H1 (cell line): ENCODE results near the gene ELFN1. TPM values are rescaled to one million over a fixed set of nuclear protein-coding genes. Genes with fewer than 3 reads are reported as not detected.

Experiments
- CTCF ChIA-PET: fragments of 300-600 bp; sonication (Branson Sonifier 250); formaldehyde crosslinking; loops from one replicate; lab custom pipeline; 2021; ENCODE audit not compliant: partially characterized antibody; lab: Charles Lee
- POLR2A ChIA-PET: fragments of 300-600 bp; sonication (Branson Sonifier 250); formaldehyde crosslinking; loops from one replicate; lab custom pipeline; 2021; ENCODE audit warnings: inconsistent platforms; ENCODE audit not compliant: partially characterized antibody; lab: Charles Lee
- DNase-seq, 2 experiments: peaks; one replicate each; pipeline versions ENCODE4 v3.0.0 to v3.0.0-alpha.2; 2010 to 2022; ENCODE audit warnings: low spot score in 2 of 2, low read depth in 1 of 2, mixed read lengths in 1 of 2
- FAIRE-seq: peaks from 2 replicates; lab custom pipeline; 2011; peaks lifted over from hg19 to GRCh38; lab: Jason Lieb, UNC
- H2AFZ ChIP-seq: 2 replicates; pipeline ENCODE4 v1.8.1; 2012; ENCODE audit warnings: low read length, inconsistent platforms
- H2AK5ac ChIP-seq: 2 replicates; pipeline ENCODE4 v1.6.1; 2013; ENCODE audit warnings: low read depth, low read length
- H2BK120ac ChIP-seq: replicated peaks from 2 replicates; pipeline ENCODE3; 2013; ENCODE audit warnings: low read depth, low read length, inconsistent platforms
- H2BK12ac ChIP-seq: 2 replicates; pipeline ENCODE4 v1.6.1; 2013; ENCODE audit warnings: low read depth, low read length
- H2BK15ac ChIP-seq: 2 replicates; pipeline ENCODE4 v1.6.1; 2013; ENCODE audit warnings: low read length
- H2BK20ac ChIP-seq: 2 replicates; pipeline ENCODE4 v1.6.1; 2013; ENCODE audit warnings: low read length
- H2BK5ac ChIP-seq: 2 replicates; pipeline ENCODE4 v1.6.1; 2013; ENCODE audit warnings: low read depth, low read length
- H3K14ac ChIP-seq: 2 replicates; pipeline ENCODE4 v1.6.1; 2013; ENCODE audit warnings: inconsistent platforms; ENCODE audit not compliant: insufficient read length
- H3K18ac ChIP-seq: 2 replicates; pipeline ENCODE4 v1.6.1; 2013; ENCODE audit warnings: low read length; ENCODE audit errors: extremely low read depth
- H3K23ac ChIP-seq: 2 replicates; pipeline ENCODE4 v1.6.1; 2013; ENCODE audit warnings: inconsistent platforms; ENCODE audit not compliant: insufficient read length
- H3K23me2 ChIP-seq: 2 replicates; pipeline ENCODE4 v1.6.1; 2013; ENCODE audit warnings: low read depth, low read length
- H3K27ac ChIP-seq: 2 replicates; pipeline ENCODE4 v1.6.1; 2011; ENCODE audit warnings: low read depth, low read length, inconsistent platforms
- H3K27me3 ChIP-seq, 4 experiments: replicated peaks in 1 of 4; 1 replicate in 1 of 4; 2 replicates in 3 of 4; pipeline versions ENCODE4 v1.6.1 to v1.8.1; 2011 to 2013; ENCODE audit warnings: low read length in 3 of 4, mild to moderate bottlenecking in 3 of 4, inconsistent platforms in 2 of 4, mixed read lengths in 2 of 4, moderate library complexity in 1 of 4; ENCODE audit not compliant: control insufficient read depth in 3 of 4, insufficient read depth in 3 of 4; ENCODE audit errors: extremely low read depth in 1 of 4
- H3K36me3 ChIP-seq, 4 experiments: 2 replicates each; pipeline versions ENCODE4 v1.6.1 to v1.8.1; 2011 to 2013; ENCODE audit warnings: mild to moderate bottlenecking in 4 of 4, low read length in 3 of 4, moderate library complexity in 2 of 4, control low read depth in 1 of 4, inconsistent platforms in 1 of 4; ENCODE audit not compliant: insufficient read depth in 4 of 4, control insufficient read depth in 2 of 4
- H3K4ac ChIP-seq: replicated peaks from 2 replicates; pipeline ENCODE3; 2013; ENCODE audit warnings: low read length, low read depth, mixed read lengths, inconsistent platforms; ENCODE audit not compliant: insufficient read length
- H3K4me1 ChIP-seq, 4 experiments: replicated peaks in 1 of 4; 1 replicate in 1 of 4; 2 replicates in 3 of 4; pipeline versions ENCODE4 v1.6.1 to v1.8.1; 2011 to 2013; ENCODE audit warnings: low read length in 3 of 4, inconsistent platforms in 2 of 4, mixed read lengths in 1 of 4; ENCODE audit not compliant: insufficient read depth in 4 of 4, control insufficient read depth in 3 of 4
- H3K4me2 ChIP-seq, 2 experiments: 2 replicates each; pipeline versions ENCODE4 v1.6.1 to v1.8.1; 2011 to 2013; ENCODE audit warnings: low read depth in 2 of 2, low read length in 2 of 2, control low read depth in 1 of 2, inconsistent platforms in 1 of 2, mild to moderate bottlenecking in 1 of 2; ENCODE audit not compliant: insufficient read depth in 1 of 2
- H3K4me3 ChIP-seq, 4 experiments: fragments of 200-600, 300-600 bp in 1 of 4; sonication (generic), shearing (Covaris generic), sonication (Bioruptor Twin) in 1 of 4; 2 replicates each; pipeline versions ENCODE4 v1.5.1 to v1.8.1; 2011 to 2016; ENCODE audit warnings: low read length in 4 of 4, low read depth in 3 of 4, control low read depth in 2 of 4, inconsistent platforms in 2 of 4, mild to moderate bottlenecking in 2 of 4, mixed read lengths in 1 of 4, moderate library complexity in 1 of 4; ENCODE audit not compliant: insufficient read depth in 2 of 4; ENCODE audit errors: extremely low read depth in 1 of 4
- H3K56ac ChIP-seq: replicated peaks from 2 replicates; pipeline ENCODE3; 2013; ENCODE audit warnings: low read depth, mild to moderate bottlenecking, mixed read lengths, low read length, inconsistent platforms; ENCODE audit not compliant: insufficient read length
- H3K79me1 ChIP-seq: 2 replicates; pipeline ENCODE4 v1.6.1; 2013; ENCODE audit warnings: low read depth, low read length, control low read depth
- H3K79me2 ChIP-seq, 2 experiments: 2 replicates each; pipeline versions ENCODE4 v1.6.1 to v1.8.1; 2012 to 2013; ENCODE audit warnings: low read length in 2 of 2, mild to moderate bottlenecking in 2 of 2, inconsistent platforms in 1 of 2; ENCODE audit not compliant: insufficient read depth in 2 of 2, control insufficient read depth in 1 of 2
- H3K9ac ChIP-seq, 4 experiments: replicated peaks in 1 of 4; 1 replicate in 1 of 4; 2 replicates in 3 of 4; pipeline versions ENCODE4 v1.6.1 to v1.8.1; 2011 to 2013; ENCODE audit warnings: low read depth in 3 of 4, low read length in 3 of 4, control low read depth in 2 of 4, mild to moderate bottlenecking in 2 of 4, moderate library complexity in 2 of 4, inconsistent platforms in 1 of 4; ENCODE audit errors: extremely low read depth in 1 of 4
- H3K9me3 ChIP-seq, 2 experiments: 2 replicates each; pipeline versions ENCODE4 v1.6.1 to v1.8.1; 2012 to 2013; ENCODE audit warnings: mild to moderate bottlenecking in 2 of 2, moderate library complexity in 2 of 2, control low read depth in 1 of 2, inconsistent platforms in 1 of 2, low read depth in 1 of 2, low read length in 1 of 2, mixed read lengths in 1 of 2; ENCODE audit not compliant: insufficient read depth in 2 of 2
- H4K20me1 ChIP-seq, 2 experiments: replicated peaks in 1 of 2; 2 replicates each; pipeline versions ENCODE3 to v1.8.1; 2011 to 2013; ENCODE audit warnings: inconsistent platforms in 2 of 2, low read length in 2 of 2, mild to moderate bottlenecking in 1 of 2; ENCODE audit not compliant: insufficient read depth in 2 of 2, control insufficient read depth in 1 of 2
- H4K5ac ChIP-seq: 2 replicates; pipeline ENCODE4 v1.6.1; 2013; ENCODE audit warnings: low read length, low read depth, mixed read lengths, inconsistent platforms; ENCODE audit not compliant: insufficient read length
- H4K8ac ChIP-seq: 2 replicates; pipeline ENCODE4 v1.8.0; 2013; ENCODE audit warnings: mild to moderate bottlenecking, moderate library complexity, low read length, inconsistent platforms; ENCODE audit not compliant: insufficient read depth; ENCODE audit errors: extremely low read depth
- H4K91ac ChIP-seq: replicated peaks from 2 replicates; pipeline ENCODE3; 2013; ENCODE audit warnings: low read length, mixed read lengths, inconsistent platforms; ENCODE audit not compliant: insufficient read length
- ASH2L ChIP-seq: fragments of 200-600, 300-600 bp; sonication (generic); IDR thresholded peaks from one replicate; pipeline ENCODE4 v1.7.1; 2017; ENCODE audit warnings: low read length
- ATF2 ChIP-seq: IDR thresholded peaks from 2 replicates; pipeline ENCODE4 v1.6.1; 2012; ENCODE audit warnings: low read length, inconsistent platforms
- CEBPB ChIP-seq: IDR thresholded peaks from 2 replicates; pipeline ENCODE4 v1.6.1; 2012; ENCODE audit warnings: low read depth, low read length
- CHD2 ChIP-seq: IDR thresholded peaks from 2 replicates; pipeline ENCODE4 v1.6.1; 2012; ENCODE audit warnings: low read length, improper control_type of control experiment
- EP300 ChIP-seq, 2 experiments: IDR thresholded peaks; 1 replicate in 1 of 2; 2 replicates in 1 of 2; pipeline ENCODE4 v1.6.1; 2011 to 2012; ENCODE audit warnings: low read depth in 2 of 2, low read length in 2 of 2, mild to moderate bottlenecking in 2 of 2, borderline replicate concordance in 1 of 2, inconsistent platforms in 1 of 2, moderate library complexity in 1 of 2
- GABPA ChIP-seq: IDR thresholded peaks from 2 replicates; pipeline ENCODE4 v1.6.1; 2011; ENCODE audit warnings: mild to moderate bottlenecking, low read length, moderate library complexity, borderline replicate concordance; ENCODE audit not compliant: insufficient read depth
- NANOG ChIP-seq: IDR thresholded peaks from 2 replicates; pipeline ENCODE4 v1.6.1; 2011; ENCODE audit warnings: low read length, low read depth, mild to moderate bottlenecking, inconsistent platforms; ENCODE audit not compliant: insufficient read depth, poor library complexity, severe bottlenecking
- RXRA ChIP-seq: IDR thresholded peaks from 2 replicates; pipeline ENCODE4 v1.6.1; 2011; ENCODE audit warnings: low read depth, mild to moderate bottlenecking, low read length, moderate library complexity; ENCODE audit not compliant: insufficient read depth
- SIX5 ChIP-seq: IDR thresholded peaks from 2 replicates; pipeline ENCODE4 v1.6.1; 2011; ENCODE audit warnings: mild to moderate bottlenecking, low read depth, low read length
- TCF12 ChIP-seq: IDR thresholded peaks from 2 replicates; pipeline ENCODE4 v1.6.1; 2011; ENCODE audit warnings: low read depth, mild to moderate bottlenecking, low read length
- WGBS, 2 experiments: shearing (Covaris generic) in 1 of 2; methylation state at CpG; one replicate each; pipeline versions ENCODE4 v1.1.6 to v1.1.7; 2013 to 2015; ENCODE audit warnings: low lambda C conversion rate in 2 of 2, mixed read lengths in 2 of 2, inconsistent platforms in 1 of 2, low coverage in 1 of 2, missing lambda C conversion rate in 1 of 2; ENCODE audit not compliant: insufficient replicate concordance in 2 of 2, insufficient coverage in 1 of 2, insufficient read length in 1 of 2; ENCODE audit errors: extremely low coverage in 1 of 2, missing lambda C conversion rate in 1 of 2; 5-methylcytosine and 5-hydroxymethylcytosine counted together
- polyA plus RNA-seq, 7 experiments: library from polyadenylated mRNA; depleted of rRNA in 3 of 7; stranded (reverse) in 5 of 7; unstranded in 2 of 7; fragments of >200 nt in 5 of 7; fragments of 200-250 nt in 2 of 7; gene quantifications; 1 replicate in 5 of 7; 2 replicates in 1 of 7; 4 replicates in 1 of 7; pipeline versions ENCODE4 v1.2.1 to v1.2.3, GENCODE V29; 2011 to 2013; ENCODE audit warnings: missing spikeins in 2 of 7, mixed read lengths in 2 of 7
- total RNA-seq: library from RNA; stranded (reverse); fragmentation: NEBNext Ultra II Directional; extraction: Animal tissue kit (Norgen Biotek cat#: 25700); gene quantifications from 2 replicates; pipeline ENCODE4 v1.2.1, GENCODE V29; 2021

Gene ELFN1
- total and polyA plus RNA-seq, 2 of the 8 experiments (the other 6 are each of a cell fraction or from before 2014, with no cell fraction given): 2.0 to 4.5 TPM

- 0 out of 2 replicates have a peak overlapping the region, but pooled peaks have one; percentile 25 for H4K8ac ChIP-seq
- H4K20me1 ChIP-seq: no peaks in the 10 kb centered on the region
- H3K9me3 ChIP-seq: no peaks in the 10 kb centered on the region
- H2BK20ac ChIP-seq: no peak overlapping the region
- no peak overlapping the region for H4K5ac ChIP-seq
- DNase-seq (peak in 1 of 2 experiments; percentile 45), FAIRE-seq (no peak)
- H3K4me3 ChIP-seq: no peak overlapping the region
- WGBS, 2 experiments: 91% methylated on average over 44 of the region's 48 CpGs; no CpG with 5 or more reads in 1 of the 2 experiments
- H3K4ac ChIP-seq: no peak overlapping the region
- no peak overlapping the region for H4K91ac ChIP-seq
- H2AFZ ChIP-seq: no peak overlapping the region
- no peak overlapping the region for H3K4me2 ChIP-seq
- no peak overlapping the region for H3K9ac ChIP-seq
- CTCF ChIA-PET: interaction anchor here (0.6 to 1.4 kb wide), 4 partner anchors 28 to 120 kb away, joined by 3 to 5 read pairs (median 3); no protein-coding TSS in a partner anchor
- H2BK5ac ChIP-seq: no peak overlapping the region
- no peak overlapping the region for H3K23ac ChIP-seq
- H3K79me1 ChIP-seq: no peaks in the 10 kb centered on the region
- H3K23me2 ChIP-seq: no peaks in the 10 kb centered on the region
- H3K56ac ChIP-seq: no peak overlapping the region
- no peak overlapping the region for H2AK5ac ChIP-seq
- no peak overlapping the region for H3K27ac ChIP-seq
- H3K27me3 ChIP-seq: no peaks in the 10 kb centered on the region; a peak in 1 of 7 replicates
- POLR2A ChIA-PET: interaction anchor here (1.1 kb wide), 1 partner anchor 435 kb away, joined by 3 read pairs; no protein-coding TSS in a partner anchor
- no peak overlapping the region for H2BK12ac ChIP-seq
- no peak overlapping the region for H3K14ac ChIP-seq
- no peaks in the 10 kb centered on the region for H3K79me2 ChIP-seq
- H3K4me1 ChIP-seq: peaks cover 0 to 3% (median 0%) of the 10 kb centered on the region in 4 experiments; a peak in 2 of 7 replicates
- H3K36me3 ChIP-seq: no peaks in the 10 kb centered on the region
- no peak overlapping the region for H2BK15ac ChIP-seq
- no peak overlapping the region for H2BK120ac ChIP-seq
- no peak overlapping the region for H3K18ac ChIP-seq
- no peak for TF ChIP-seq SIX5
- no peak for TF ChIP-seq ASH2L
- TF ChIP-seq EP300 (IDR thresholded peaks at IDR 0.05; ENCODE audit: borderline replicate concordance in 1 of 2, low read depth in 2 of 2, low read length in 2 of 2): no peak
- TF ChIP-seq GABPA: no peak
- TF ChIP-seq NANOG: no peak
- no peak for TF ChIP-seq CHD2
- TF ChIP-seq ATF2: no peak
- TF ChIP-seq TCF12: no peak
- no peak for TF ChIP-seq RXRA
- TF ChIP-seq CEBPB: no peak
Observed at GRCh38 chr7:1646957-1647891, 22.9 kb upstream of the ELFN1 start.
